ENCODE measurements around the gene ZNF605. TPM values are rescaled to one million over a fixed set of nuclear protein-coding genes. Genes with fewer than 3 reads are reported as not detected.
"Not testable (repeated sequence)": the region's sequence is repeated elsewhere in the genome, so short reads cannot be mapped to it uniquely, and the experiment has no call there.

The ZNF605 gene
- total RNA-seq, result 18.8 TPM

GRCh38 chr12:132956011-132956788, at the start of gene ZNF605:
TSS of gene ZNF605 (minus strand) at chr12:132956306. CDS start at chr12:132945635, 10,671 bp downstream.
- no peak for FAIRE-seq
- peak; percentile 94 to 96 for DNase-seq (ENCODE audit: low spot score in 2 of 2)

- DNase-seq (ENCODE audit: low spot score in 2 of 2) (no peak), FAIRE-seq (no peak)
Measured at GRCh38 chr12:132998741-132999140, 42.6 kb upstream of the ZNF605 start.

GRCh38 chr12:132986885-132987225, 30.7 kb upstream of the ZNF605 start:
- DNase-seq (ENCODE audit: low spot score in 2 of 2) (no peak), FAIRE-seq (no peak)

- FAIRE-seq, result no peak
Measured at GRCh38 chr12:132986001-132986884, 30.1 kb upstream of the ZNF605 start, which contains the start of gene ZNF26. TSS of gene ZNF26 (plus strand) at chr12:132986367. CDS start at chr12:132986841, 474 bp downstream.

GRCh38 chr12:132976870-132977269, 20.8 kb upstream of the ZNF605 start:
- not testable (repeated sequence) for DNase-seq (ENCODE audit: low spot score in 2 of 2); FAIRE-seq

More at GRCh38 chr12:132986001-132986884, 30.1 kb upstream of the ZNF605 start, which contains the start of gene ZNF26:
- DNase-seq (ENCODE audit: low spot score in 2 of 2), result peak; percentile 92 to 94

- FAIRE-seq, result no peak
- no peak for DNase-seq (ENCODE audit: low spot score in 2 of 2)
Measured at GRCh38 chr12:132972374-132972773, 16.3 kb upstream of the ZNF605 start.

GRCh38 chr12:132967736-132968135, 11.6 kb upstream of the ZNF605 start:
- no peak for DNase-seq (ENCODE audit: low spot score in 2 of 2)
- no peak for FAIRE-seq

GRCh38 chr12:132966676-132967415, 10.7 kb upstream of the ZNF605 start:
- no peak for DNase-seq (ENCODE audit: low spot score in 2 of 2)

GRCh38 chr12:132965796-132966195, 9.7 kb upstream of the ZNF605 start:
- DNase-seq (ENCODE audit: low spot score in 2 of 2) (no peak), FAIRE-seq (no peak)

More at GRCh38 chr12:132966676-132967415, 10.7 kb upstream of the ZNF605 start:
- no peak for FAIRE-seq

GRCh38 chr12:132963947-132964346, 7.8 kb upstream of the ZNF605 start:
- DNase-seq (ENCODE audit: low spot score in 2 of 2); FAIRE-seq: not testable (repeated sequence)

- not testable (repeated sequence) for DNase-seq (ENCODE audit: low spot score in 2 of 2); FAIRE-seq
Measured at GRCh38 chr12:132961790-132962189, 5.7 kb upstream of the ZNF605 start.

- FAIRE-seq (no peak), DNase-seq (ENCODE audit: low spot score in 2 of 2) (peak; percentile 36 to 38)
Measured at GRCh38 chr12:132955094-132956010, 754 bp downstream of the ZNF605 start.

GRCh38 chr12:132954471-132955048, 1.5 kb downstream of the ZNF605 start:
- DNase-seq (ENCODE audit: low spot score in 2 of 2), result peak in 1 of 2 donors; percentile 17
- no peak for FAIRE-seq

GRCh38 chr12:132953771-132954170, 2.3 kb downstream of the ZNF605 start:
- FAIRE-seq, result no peak

GRCh38 chr12:132953163-132953425, 3.0 kb downstream of the ZNF605 start:
- no peak for FAIRE-seq
- no peak for DNase-seq (ENCODE audit: low spot score in 2 of 2)

More at GRCh38 chr12:132953771-132954170, 2.3 kb downstream of the ZNF605 start:
- DNase-seq (ENCODE audit: low spot score in 2 of 2), result no peak

GRCh38 chr12:132952371-132953162, 3.5 kb downstream of the ZNF605 start:
- no peak for DNase-seq (ENCODE audit: low spot score in 2 of 2)
- FAIRE-seq, result no peak

GRCh38 chr12:132951649-132952048, 4.5 kb downstream of the ZNF605 start:
- FAIRE-seq, result no peak
- no peak for DNase-seq (ENCODE audit: low spot score in 2 of 2)

- no peak for FAIRE-seq
Measured at GRCh38 chr12:132950844-132951535, 5.1 kb downstream of the ZNF605 start.

More at GRCh38 chr12:132950844-132951535, 5.1 kb downstream of the ZNF605 start:
- no peak for DNase-seq (ENCODE audit: low spot score in 2 of 2)
